Keratinocyte (primary cell): ENCODE measurements around the gene MTHFD2L. TPM values are rescaled to one million over a fixed set of nuclear protein-coding genes. Genes with fewer than 3 reads are reported as not detected.

ENCODE experiments used
- DNase-seq: peaks from one replicate; pipeline ENCODE4 v3.0.0-alpha.2; 2011; ENCODE audit warnings: low read depth, missing footprints, low spot score
- FAIRE-seq: peaks from 2 replicates; lab custom pipeline; 2011; peaks lifted over from hg19 to GRCh38; lab: Jason Lieb, UNC
- H2AFZ ChIP-seq: 2 replicates; pipeline ENCODE4 v1.6.0; 2012; ENCODE audit warnings: low read length, control low read depth, inconsistent platforms; ENCODE audit not compliant: control insufficient read depth
- H3K27ac ChIP-seq: 2 replicates; pipeline ENCODE4 v1.5.1; 2011; ENCODE audit warnings: low read length; ENCODE audit not compliant: control insufficient read depth, insufficient read depth
- H3K27me3 ChIP-seq: 3 replicates; pipeline ENCODE4 v1.6.0; 2011; ENCODE audit warnings: low read length; ENCODE audit not compliant: control insufficient read depth, insufficient read depth; ENCODE audit errors: extremely low read depth
- H3K36me3 ChIP-seq, 2 experiments: 2 replicates in 1 of 2; 3 replicates in 1 of 2; pipeline ENCODE4 v1.5.1; 2011; ENCODE audit warnings: low read length in 2 of 2, mild to moderate bottlenecking in 1 of 2; ENCODE audit not compliant: control insufficient read depth in 2 of 2, insufficient read depth in 2 of 2; ENCODE audit errors: extremely low read depth in 1 of 2
- H3K4me1 ChIP-seq: 3 replicates; pipeline ENCODE4 v1.5.1; 2011; ENCODE audit warnings: low read length; ENCODE audit not compliant: control insufficient read depth, insufficient read depth; ENCODE audit errors: extremely low read depth
- H3K4me2 ChIP-seq: 3 replicates; pipeline ENCODE4 v1.6.0; 2011; ENCODE audit warnings: low read depth, low read length; ENCODE audit not compliant: control insufficient read depth, insufficient read depth; ENCODE audit errors: extremely low read depth
- H3K4me3 ChIP-seq, 3 experiments: fragments of 200-600 bp in 1 of 3; sonication (generic) in 1 of 3; 2 replicates in 2 of 3; 3 replicates in 1 of 3; pipeline ENCODE4 v1.5.1; 2011 to 2016; ENCODE audit warnings: low read length in 3 of 3, mild to moderate bottlenecking in 3 of 3, control low read depth in 2 of 3, inconsistent platforms in 1 of 3, low read depth in 1 of 3, mixed read lengths in 1 of 3, mixed run types in 1 of 3, moderate library complexity in 1 of 3; ENCODE audit not compliant: control insufficient read depth in 2 of 3, insufficient read depth in 2 of 3; ENCODE audit errors: extremely low read depth in 1 of 3
- H3K79me2 ChIP-seq: 2 replicates; pipeline ENCODE4 v1.6.0; 2012; ENCODE audit warnings: low read length; ENCODE audit not compliant: control insufficient read depth, insufficient read depth
- H3K9ac ChIP-seq: 3 replicates; pipeline ENCODE4 v1.6.0; 2011; ENCODE audit warnings: low read length; ENCODE audit not compliant: control insufficient read depth, insufficient read depth; ENCODE audit errors: extremely low read depth
- H3K9me1 ChIP-seq: 3 replicates; pipeline ENCODE4 v1.6.0; 2011; ENCODE audit warnings: low read length; ENCODE audit not compliant: control insufficient read depth, insufficient read depth; ENCODE audit errors: extremely low read depth
- H3K9me3 ChIP-seq: 2 replicates; pipeline ENCODE4 v1.5.1; 2012; ENCODE audit warnings: low read depth, low read length; ENCODE audit not compliant: control insufficient read depth
- H4K20me1 ChIP-seq: 3 replicates; pipeline ENCODE4 v1.6.0; 2011; ENCODE audit warnings: low read length; ENCODE audit not compliant: control insufficient read depth, insufficient read depth; ENCODE audit errors: extremely low read depth
- CTCF ChIP-seq, 3 experiments: IDR thresholded peaks in 1 of 3; conservative IDR thresholded peaks in 1 of 3; optimal IDR thresholded peaks in 1 of 3; 2 replicates in 2 of 3; 3 replicates in 1 of 3; pipeline versions ENCODE3 to v1.5.1; 2011; ENCODE audit warnings: low read length in 3 of 3, mild to moderate bottlenecking in 3 of 3, moderate library complexity in 2 of 3, control low read depth in 1 of 3, inconsistent platforms in 1 of 3; ENCODE audit not compliant: insufficient read depth in 2 of 3; ENCODE audit errors: extremely low read depth in 1 of 3
- EZH2 ChIP-seq: IDR thresholded peaks from one replicate; pipeline ENCODE4 v1.6.1; 2012; ENCODE audit warnings: inconsistent platforms, mild to moderate bottlenecking, low read length, moderate library complexity
- dilution Hi-C: fragments of 300-500 bp; cut with MboI; formaldehyde crosslinking; loops from one replicate; pipeline ENCODE4 v1.7.0; 2020; ENCODE audit warnings: low sequenced_read_pairs; ENCODE audit not compliant: extremely low pct_ligation_motif_present
- polyA plus RNA-seq, 5 experiments: library from polyadenylated mRNA; depleted of rRNA in 3 of 5; stranded (reverse) in 3 of 5; stranded (forward) in 1 of 5; unstranded in 1 of 5; fragments of >200 nt; gene quantifications; 1 replicate in 1 of 5; 2 replicates in 3 of 5; 3 replicates in 1 of 5; pipeline versions ENCODE4 v1.2.1 to v1.2.3, GENCODE V29; 2011 to 2012; ENCODE audit warnings: missing spikeins in 2 of 5, low read depth in 1 of 5, low replicate concordance in 1 of 5

Gene MTHFD2L
- polyA plus RNA-seq, 1 donor (not counting 4 experiments of a cell fraction or from before 2014, with no cell fraction given) = 30.4 TPM

- H3K79me2 ChIP-seq = no peaks in the 10 kb centered on the region
- H3K4me2 ChIP-seq = no peak overlapping the region
- no peaks in the 10 kb centered on the region for H3K9me3 ChIP-seq
- no peak for FAIRE-seq
- no peaks in the 10 kb centered on the region for H4K20me1 ChIP-seq
- H3K36me3 ChIP-seq = peaks cover 3 to 18% of the 10 kb centered on the region in 2 experiments
- TF ChIP-seq CTCF (optimal IDR thresholded peaks at IDR 0.05 in 1 of 3, IDR thresholded peaks at IDR 0.05 in 1 of 3, conservative IDR thresholded peaks at IDR 0.05 in 1 of 3; ENCODE audit: extremely low read depth in 1 of 3, insufficient read depth in 2 of 3, low read length in 3 of 3) (no peak), EZH2 (no peak)
- H3K9me1 ChIP-seq = no peaks in the 10 kb centered on the region
- no peak overlapping the region for H2AFZ ChIP-seq
- peak overlapping the region; percentile 19 for H3K9ac ChIP-seq
- H3K4me3 ChIP-seq = no peak overlapping the region
- H3K4me1 ChIP-seq = peaks cover 23% of the 10 kb centered on the region
- no peaks in the 10 kb centered on the region for H3K27me3 ChIP-seq
- dilution Hi-C loops = no loop called here
- DNase-seq = no peak
- H3K27ac ChIP-seq = peak overlapping the region; percentile 64
Observed at GRCh38 chr4:74319470-74319869, 161.6 kb downstream of the MTHFD2L start.

GRCh38 chr4:74320559-74321118 is 162.7 kb downstream of the MTHFD2L start:
- peak; percentile 81 for DNase-seq
- Histone ChIP-seq H4K20me1 (no peaks in the 10 kb centered on the region), H3K4me1 (peaks cover 23% of the 10 kb centered on the region), H3K27me3 (no peaks in the 10 kb centered on the region), H3K79me2 (no peaks in the 10 kb centered on the region), H3K4me2 (peak overlapping the region; percentile 49), H2AFZ (no peak overlapping the region), H3K4me3 (no peak overlapping the region), H3K36me3 (peaks cover 1 to 8% of the 10 kb centered on the region in 2 experiments), H3K9me1 (no peaks in the 10 kb centered on the region), H3K9me3 (no peaks in the 10 kb centered on the region), H3K27ac (peak overlapping the region; percentile 64), H3K9ac (peak overlapping the region; percentile 36)
- dilution Hi-C loops = no loop called here
- TF ChIP-seq CTCF (optimal IDR thresholded peaks at IDR 0.05 in 1 of 3, IDR thresholded peaks at IDR 0.05 in 1 of 3, conservative IDR thresholded peaks at IDR 0.05 in 1 of 3; ENCODE audit: extremely low read depth in 1 of 3, insufficient read depth in 2 of 3, low read length in 3 of 3) (peak in 2 of 3 experiments; percentile 32 to 62), EZH2 (no peak)
- peak; percentile 97 for FAIRE-seq
